GM21381 (cell line): ENCODE results near the gene MARCHF5.
"Not testable (repeated sequence)": the region's sequence is repeated elsewhere in the genome, so short reads cannot be mapped to it uniquely, and the experiment has no call there.

ENCODE experiments used
- ATAC-seq: cut with Tn5 transposase; IDR thresholded peaks from one replicate; pipeline ENCODE4 v1.9.1; 2021; ENCODE audit warnings: mild to moderate bottlenecking, moderate library complexity; ENCODE audit not compliant: unreplicated experiment

MARCHF5 gene

DNA sequence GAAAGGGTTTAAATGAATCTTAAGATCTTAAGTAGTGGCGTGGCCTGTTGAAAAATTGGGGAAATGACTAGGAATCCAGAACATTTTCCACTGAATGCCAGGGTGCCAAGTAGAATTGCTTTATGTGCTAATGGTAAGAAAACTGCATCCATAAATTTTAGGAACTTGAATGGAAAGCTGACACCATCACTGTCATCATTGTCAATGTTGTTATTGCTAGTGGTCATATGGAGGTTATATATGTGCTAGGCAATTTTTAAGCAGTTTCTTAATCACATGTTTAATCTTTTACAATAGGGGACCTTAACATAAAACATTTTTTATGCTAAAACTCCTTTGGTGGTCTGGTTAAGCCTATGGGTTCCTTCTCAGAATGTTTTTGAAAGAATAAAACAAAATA, 13.1 kb downstream of the MARCHF5 start:
- ATAC-seq: no peak

DNA sequence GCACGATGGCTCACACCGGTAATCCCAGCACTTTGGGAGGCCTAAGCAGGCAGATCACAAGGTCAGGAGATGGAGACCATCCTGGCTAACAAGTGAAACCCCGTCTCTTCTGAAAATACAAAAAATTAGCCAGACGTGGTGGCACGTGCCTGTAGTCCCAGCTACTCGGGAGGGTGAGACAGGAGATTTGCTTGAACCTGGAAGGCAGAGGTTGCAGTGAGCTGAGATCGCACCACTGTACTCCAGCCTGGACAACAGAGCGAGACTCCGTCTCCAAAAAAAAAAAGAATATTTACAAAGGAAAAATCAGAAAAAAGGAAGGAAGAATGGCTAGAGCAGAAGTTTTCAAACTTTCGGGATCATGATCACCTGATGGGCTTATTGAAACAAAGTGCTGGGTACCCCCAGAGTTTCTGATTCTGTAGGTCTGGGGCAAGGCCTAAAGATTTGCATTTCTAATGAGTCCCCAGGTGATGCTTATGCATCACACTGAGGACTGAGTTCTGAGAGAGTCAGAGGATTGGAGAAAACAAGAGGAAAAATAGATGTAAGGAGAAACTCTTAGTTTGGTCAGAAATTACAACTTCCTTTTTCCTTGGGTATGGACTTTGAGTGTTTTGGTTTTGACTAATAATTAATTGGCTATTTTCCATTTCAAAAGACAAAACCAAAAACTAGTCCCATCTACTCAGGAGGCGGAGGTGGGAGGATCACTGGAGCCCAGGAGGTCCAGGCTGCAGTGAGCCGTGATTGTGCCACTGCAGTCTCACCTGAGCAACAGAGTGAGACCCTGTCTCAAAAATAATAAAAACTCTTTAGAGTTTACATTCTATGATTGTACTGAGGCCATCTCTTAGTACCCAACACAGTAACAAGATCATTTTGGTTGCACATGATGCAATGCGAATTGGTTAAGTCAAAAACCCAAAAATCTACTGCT, 14.4 kb downstream of the MARCHF5 start:
- ATAC-seq: no peak

DNA sequence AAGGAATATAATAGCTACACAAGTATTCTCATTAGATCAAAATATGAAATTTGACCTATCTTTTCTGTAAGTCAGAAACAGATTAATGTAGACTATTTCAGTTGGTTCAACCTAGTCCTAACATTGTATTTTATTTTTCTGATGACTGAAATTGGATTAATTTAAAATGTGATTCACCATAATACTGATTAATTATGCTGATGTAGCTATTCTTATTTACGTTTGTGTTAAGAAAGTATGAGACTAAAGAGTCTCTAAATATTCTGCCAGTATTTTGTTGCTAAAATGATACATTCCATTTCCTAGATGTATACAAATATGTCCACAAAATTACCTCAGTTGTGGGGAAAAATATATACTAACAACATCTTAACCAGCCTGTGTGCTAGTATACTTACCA, 18.3 kb downstream of the MARCHF5 start:
- ATAC-seq: no peak

DNA sequence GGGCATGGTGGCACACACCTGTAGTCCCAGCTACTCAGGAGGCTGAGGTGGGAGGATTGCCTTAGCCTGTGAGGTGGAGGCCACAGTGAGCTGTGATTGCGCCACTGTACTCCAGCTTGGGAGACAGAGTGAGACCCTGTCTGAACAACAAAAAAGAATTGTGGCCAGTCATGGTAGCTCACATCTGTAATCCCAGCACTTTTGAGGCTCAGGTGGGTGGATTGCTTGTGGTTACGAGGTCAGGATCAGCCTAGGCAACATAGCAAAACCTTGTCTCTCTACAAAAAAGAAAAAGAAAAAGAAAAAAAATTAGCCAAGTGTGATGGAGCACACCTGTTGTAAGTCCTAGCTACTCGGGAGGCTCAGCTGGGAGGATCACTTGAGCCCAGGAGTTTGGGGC, 22.8 kb downstream of the MARCHF5 start:
- ATAC-seq: no peak

DNA sequence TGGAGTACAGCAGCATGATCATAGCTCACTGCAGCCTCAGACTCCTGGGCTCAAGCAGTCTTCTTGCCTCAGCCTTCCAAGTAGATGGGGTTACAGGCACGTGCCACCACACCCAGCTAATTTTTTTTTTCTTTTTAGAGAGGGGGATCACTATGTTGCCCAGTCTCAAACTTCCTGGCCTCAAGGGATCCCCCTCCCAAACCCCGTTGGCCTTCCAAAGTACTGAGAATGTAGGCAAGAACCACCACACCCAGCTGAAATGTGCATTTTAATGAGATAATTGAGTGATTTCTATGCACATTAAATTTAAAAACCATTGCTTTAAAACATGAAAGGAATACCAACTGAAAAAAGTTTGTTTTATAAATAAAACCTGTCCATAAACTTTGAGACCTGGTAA, 25.6 kb downstream of the MARCHF5 start:
- ATAC-seq: no peak

DNA sequence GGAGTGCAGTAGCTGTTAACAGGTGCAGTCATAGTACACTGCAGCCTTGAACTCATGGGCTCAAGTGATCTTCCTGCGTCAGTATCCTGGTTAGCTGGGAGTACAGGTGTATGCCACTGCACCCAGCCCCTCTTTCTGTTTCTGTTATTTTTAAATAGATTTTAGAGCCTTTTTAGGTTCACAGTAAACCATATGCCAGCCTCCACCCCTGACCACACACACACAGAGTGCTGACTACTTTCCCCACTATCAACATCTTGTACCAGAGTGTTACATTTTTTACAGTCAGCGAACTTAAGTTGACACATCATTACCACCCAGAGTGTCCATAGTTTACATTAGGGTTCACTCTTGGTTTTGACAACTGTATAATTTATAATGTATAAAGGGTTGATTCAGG, 32.1 kb downstream of the MARCHF5 start:
- no peak for ATAC-seq

DNA sequence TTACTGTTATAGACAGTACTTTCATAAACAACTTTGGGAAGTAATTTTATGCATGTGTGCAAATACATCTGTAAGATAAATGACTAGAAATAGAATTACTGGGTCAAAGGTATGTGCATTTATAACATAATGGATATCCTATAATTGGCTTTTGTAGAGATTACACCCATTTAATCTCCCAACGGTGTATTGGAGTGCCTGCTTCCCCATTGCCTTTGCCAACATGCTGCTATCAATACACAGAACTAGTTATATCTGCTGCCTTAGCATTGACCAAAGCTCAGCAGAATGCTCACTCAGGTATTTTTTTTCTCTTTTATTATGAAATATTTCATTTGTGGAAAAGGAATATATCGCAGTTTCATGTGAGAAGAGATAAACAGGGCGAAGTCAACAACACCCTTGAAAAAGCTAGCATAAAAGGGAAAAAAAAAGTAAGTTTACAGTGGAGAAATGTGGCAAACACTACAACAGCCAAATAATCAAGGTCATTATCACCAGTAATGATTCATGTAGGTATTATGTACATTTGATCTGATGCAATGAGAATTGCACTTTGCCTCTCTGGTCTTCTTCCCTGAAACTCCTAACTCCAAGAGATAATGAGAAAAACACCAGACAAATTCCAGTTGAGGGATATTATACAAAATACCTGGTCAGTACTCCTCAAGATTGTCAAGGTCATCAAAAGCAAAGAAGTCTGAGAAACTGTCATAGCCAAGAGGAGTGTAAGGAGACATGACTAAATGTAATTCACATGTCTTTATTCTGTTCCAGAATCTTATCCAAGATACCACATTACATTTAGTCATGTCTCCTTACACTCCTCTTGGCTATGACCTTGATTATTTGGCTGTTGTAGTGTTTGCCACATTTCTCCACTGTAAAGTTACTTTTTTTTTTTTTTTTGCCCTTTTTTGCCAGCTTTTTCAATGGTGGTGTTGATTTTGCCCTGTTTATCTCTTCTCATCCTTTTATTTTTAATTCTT, 36.8 kb downstream of the MARCHF5 start:
- no peak for ATAC-seq

DNA sequence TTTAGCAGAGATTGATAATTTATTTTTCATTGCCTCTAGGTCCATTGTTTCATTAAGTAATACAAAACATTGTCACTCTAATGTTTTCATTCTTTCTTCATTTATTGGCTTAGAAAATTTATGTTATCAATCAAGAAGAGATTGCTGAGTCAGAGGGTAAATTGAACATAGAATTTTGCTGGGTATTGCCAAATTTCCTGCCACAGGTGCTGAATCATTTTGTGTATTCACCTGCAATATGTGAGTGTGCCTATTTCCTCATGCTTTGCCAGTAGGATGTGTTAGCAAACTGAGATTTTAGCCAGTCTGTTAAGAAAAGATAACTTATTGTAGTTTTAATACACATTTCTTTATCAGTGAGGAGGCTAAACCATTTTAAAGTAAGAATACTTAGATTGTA, 38.0 kb downstream of the MARCHF5 start:
- ATAC-seq: no peak

DNA sequence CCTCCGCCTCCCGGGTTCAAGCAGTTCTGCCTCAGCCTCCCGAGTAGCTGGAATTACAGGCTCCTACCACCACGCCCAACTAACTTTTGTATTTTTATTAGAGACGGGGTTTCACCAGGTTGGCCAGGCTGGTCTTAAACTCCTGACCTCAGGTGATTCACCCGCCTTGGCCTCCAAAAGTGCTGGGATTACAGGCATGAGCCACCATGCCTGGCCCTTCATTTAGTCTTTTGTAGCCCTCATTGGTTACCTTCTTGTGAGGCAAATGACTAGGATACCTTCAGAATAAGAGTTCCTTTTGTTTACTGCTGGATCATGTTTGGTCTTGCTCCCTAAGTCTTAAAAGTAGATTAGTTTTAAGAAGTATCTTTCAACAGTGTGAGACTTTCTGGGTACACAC, 39.0 kb downstream of the MARCHF5 start:
- not testable (repeated sequence) for ATAC-seq

DNA sequence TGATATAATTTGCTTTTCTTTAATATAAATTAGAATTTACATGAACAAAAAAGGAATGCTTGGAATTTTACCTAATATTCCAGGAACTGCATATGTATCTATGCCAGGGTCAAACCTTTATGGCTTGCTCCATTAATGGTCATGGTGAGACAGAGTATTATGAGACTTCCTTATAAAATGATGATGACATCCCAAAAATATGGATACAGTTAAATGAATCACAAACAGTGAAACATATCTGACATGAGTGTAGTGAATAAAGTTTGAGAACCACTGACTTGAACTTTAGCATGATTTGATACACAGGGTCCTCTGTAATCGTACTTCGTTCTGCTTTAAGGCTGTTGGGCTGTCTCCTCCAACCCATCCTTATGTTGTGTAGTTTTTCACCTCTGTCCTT, 51.8 kb downstream of the MARCHF5 start:
- ATAC-seq: no peak

DNA sequence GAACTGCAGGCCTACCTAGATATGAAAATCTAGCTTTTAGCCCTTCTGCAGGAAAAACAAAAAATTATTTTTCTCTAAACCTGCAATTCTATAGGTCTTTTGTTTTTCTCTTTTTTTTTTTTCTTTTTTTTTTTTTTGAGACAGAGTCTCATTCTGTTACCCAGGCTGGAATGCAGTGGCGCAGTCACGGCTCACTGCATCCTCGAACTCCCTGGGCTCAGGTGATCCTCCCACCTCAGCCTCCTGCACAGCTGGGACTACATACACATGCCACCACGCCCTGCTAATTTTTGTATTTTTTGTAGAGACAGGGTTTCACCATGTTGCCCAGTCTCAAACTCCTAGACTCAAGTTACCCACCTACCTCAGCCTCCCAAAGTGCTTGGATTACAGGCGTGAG, 54.6 kb downstream of the MARCHF5 start:
- not testable (repeated sequence) for ATAC-seq

DNA sequence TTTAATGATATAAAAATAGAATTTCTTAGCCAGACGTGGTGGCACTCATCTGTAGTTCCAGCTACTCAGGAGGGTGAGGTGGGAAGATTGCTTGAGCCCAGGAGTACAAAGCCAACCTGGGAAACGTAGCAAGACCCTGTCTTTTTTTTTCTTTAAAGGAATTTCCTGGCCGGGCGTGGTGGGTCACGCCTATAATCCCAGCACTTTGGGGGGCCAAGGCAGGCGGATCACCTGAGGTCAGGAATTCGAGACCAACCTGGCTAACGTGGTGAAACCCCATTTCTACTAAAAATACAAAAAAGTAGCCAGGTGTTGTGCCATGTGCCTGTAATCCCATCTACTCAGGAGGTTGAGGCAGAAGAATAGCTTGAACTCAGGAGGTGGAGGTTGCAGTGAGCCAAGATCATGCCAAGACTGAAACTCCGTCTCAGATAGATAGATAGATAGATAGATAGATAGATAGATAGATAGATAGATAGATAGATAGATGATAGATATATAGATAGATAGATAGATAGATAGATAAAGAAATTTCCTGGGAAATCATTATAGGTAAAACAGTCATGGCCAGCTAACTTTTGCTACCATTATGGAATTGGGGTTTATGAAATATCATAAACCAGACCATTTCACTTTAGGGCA, 56.2 kb downstream of the MARCHF5 start:
- not testable (repeated sequence) for ATAC-seq

DNA sequence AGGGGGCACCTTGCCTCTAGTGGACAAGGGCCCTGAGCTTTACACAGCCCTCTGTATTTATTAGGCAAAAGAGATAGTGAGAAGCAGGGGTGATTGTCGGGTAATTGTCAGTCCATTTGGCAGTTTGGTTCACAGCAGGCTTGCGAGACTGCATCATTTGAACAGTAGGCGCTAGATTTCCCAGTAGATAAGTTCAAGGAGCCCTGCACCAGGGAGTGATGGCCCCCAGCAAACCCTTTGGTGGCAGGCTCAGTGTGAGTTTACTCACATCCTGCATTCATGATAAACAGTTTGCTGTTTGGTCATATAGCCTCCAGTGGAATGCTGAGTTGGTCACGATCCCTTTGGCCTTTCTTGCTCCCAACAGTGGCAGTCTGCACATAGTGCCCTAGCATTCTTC, 59.4 kb downstream of the MARCHF5 start:
- ATAC-seq: no peak

DNA sequence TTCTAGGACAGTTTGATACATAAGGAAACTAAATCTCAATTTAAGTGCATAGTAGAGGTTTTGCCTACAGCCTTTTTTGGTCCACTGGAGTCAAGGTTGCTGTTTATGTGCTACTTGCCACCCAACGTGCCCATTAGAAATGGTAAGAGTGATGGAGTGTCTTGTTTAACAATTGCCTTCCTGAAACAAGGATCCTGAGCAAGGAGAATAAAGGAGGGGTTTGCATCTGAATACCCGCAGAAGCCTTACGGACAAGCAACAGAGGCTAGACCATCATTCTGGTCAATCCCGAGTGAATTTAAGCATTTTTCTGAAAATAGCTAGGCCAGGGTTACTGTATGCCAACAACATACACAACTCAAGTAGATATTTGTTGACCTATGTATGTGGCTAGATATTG, 63.6 kb downstream of the MARCHF5 start:
- ATAC-seq: no peak

DNA sequence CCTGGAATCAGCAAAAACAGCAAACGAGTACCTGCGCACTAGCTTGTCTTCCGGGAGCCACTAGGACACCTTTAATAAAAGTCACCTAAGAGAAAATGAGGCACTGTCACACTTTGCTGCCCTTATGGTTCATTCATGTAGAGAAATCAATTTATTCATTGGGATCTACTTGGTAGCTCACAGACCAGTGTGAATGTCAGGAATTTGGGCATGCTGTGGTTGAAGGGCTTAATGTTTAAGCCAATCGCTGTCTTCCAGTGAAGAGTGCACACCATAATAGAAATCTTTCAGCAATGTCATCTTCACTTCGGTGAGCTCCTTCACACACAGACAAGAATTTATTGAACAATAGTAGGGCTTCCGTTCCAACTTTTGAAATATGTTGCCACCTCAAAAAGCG, 65.1 kb downstream of the MARCHF5 start:
- ATAC-seq: no peak

DNA sequence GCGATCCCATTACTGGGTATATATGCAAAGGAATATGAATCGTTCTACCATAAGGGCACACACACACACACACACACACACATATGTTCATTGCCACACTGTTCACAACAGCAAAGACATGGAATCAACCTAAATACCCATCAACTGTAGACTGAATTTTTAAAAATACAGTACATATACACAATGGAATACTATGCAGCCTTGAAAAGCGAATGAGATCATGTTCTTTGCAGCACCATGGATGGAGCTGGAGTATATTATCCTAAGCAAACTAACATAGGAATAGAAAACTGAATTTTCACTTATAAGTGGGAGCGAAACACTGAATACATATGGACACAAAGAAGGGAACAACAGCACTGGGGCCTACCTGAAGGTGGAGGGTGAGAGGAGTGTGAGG, 72.5 kb downstream of the MARCHF5 start:
- no peak for ATAC-seq

DNA sequence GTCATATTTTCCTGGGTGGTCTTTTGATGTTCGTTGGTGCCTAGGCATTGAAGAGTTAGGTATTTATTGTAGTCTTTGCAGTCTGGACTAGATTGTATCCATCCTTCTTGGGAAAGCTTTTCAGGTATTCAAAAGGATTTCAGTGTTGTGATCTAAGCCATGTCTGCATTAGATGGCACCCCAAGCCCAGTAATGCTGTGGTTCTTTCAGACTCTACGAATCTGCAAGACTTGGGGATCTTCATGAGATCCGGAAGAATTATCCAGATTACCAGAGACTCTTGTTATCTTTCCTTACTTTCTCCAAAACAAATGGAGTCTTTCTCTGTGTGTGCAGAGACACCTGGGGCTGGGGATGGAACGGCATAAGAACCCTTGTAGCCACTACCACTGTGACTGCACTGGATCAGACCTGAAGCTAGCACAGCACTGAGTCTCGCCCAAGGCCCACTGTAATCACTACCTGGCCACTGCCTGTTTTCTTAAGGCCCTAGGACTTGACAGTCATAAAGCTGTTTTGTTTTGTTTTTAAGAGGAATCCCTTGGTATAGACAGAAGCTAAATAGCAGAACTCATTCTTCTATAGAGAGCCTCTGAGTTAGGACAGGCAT, 75.5 kb downstream of the MARCHF5 start:
- no peak for ATAC-seq

DNA sequence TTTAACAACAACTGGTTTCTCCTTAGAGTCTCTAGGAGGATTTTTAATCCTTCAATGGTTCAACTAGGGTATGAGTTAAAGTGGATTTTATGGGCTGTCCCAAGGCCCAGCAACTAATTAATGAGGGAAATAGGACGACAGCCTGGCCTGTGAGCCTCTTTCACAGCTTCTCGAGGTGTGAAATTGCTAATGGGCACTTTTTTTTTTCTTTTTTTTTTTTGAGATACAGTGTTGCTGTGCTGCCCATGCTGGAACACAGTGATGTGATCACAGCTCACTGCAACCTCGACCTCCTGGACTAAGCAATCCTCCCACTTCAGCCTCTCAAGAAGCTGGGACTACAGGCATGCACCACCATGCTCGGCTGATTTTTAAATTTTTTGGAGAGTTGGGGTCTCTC, 87.0 kb downstream of the MARCHF5 start:
- ATAC-seq: no peak

DNA sequence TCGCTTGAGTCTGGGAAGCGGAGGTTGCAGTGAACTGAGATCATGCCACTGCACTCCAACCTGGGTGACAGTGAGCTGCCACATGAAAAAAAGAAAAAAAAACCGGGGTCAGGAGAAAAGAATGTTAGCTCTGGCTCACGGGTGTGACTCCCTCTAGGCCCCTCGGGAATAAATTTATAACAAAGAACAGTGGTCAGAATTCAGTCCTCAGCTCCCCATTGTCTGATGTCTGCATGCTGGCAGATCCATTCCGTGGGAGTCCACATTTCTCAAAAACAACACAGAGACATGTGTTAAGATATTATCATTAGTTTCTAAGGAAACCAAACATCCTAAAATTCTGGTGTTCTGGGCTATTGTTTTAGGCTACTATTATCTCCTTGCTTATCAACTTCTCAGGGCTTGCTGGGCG, 90.6 kb downstream of the MARCHF5 start:
- ATAC-seq: no peak

DNA sequence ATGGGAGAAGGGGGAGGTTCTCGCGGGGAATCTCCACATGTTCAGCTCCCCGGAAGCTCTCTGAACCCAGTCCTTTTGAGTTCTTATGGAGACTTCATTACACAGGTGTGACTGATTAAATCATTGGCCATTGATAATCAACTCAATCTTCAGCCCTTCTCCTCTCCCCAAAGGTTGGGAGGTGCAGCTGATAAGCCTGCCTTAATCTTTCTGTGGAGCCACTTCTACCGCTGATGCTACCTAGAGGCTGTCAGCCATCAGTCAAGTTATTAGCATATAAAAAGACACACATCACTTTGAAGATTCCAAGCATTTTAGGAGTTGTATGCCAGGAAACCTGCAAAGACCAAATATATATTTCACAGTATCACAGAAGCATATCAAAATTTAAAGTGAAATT, 91.7 kb downstream of the MARCHF5 start:
- no peak for ATAC-seq

DNA sequence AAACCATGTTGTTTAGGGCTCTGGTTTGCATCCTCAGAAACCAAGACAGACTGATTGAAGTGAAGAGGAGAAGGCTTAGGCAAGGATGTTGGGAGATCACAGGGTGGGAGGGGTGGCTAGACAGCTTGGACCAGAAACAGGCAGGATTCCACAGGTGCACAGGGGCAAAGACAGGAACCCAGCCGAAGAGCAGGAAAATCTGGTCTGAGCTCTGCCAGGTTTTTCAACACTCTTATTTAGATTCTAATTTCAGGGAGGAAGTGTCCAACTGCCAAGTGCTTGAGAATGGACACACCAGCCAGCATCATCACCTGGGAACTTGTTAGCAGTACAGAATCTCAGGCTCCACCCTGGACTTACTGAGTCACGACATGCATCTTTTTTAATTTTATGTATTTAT, 93.8 kb downstream of the MARCHF5 start:
- ATAC-seq: no peak
